ENCODE results near the gene CAPZA2.
A peak's percentile ranks its signal among the peaks of the same experiment; 100 is the strongest.
"Not testable (repeated sequence)": the region's sequence is repeated elsewhere in the genome, so short reads cannot be mapped to it uniquely, and the experiment has no call there.

Gene CAPZA2

DNA sequence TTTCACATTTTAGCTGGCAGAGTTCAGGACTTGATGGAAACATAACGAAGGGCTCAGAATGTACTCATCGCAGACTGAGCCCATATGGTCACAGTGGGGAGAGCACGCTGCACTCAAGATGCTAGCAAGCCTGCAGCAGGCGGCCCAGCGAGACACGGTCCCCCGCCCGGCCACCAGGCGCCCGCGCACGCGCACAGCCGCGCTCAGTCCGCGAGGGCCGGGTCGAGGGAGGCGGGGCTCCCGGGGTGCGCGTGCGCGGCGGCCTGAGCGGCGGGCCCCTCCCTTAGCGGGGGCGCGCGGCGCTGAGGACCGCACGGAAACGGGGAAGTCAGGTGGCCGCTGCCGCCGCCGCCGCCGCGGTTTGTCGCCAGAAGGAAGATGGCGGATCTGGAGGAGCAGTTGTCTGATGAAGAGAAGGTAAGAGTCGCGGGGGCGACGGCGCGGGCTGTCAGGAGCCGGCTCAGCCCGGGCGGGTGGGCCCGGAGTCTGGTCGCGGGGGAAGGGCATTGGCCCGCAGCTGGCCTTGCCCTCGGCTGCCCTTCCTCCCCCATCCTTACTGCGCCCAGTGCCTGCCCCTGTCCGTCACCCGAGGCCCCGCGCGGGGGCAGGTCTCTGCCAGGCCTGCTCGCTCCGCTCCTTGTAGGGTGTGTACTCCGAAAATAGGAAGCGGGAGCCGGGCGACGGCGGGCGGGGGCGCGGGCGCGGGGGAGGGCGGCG is at the start of gene CAPZA2 (continued):
- TF ChIP-seq FEZF1 (tag by site-specific recombination; IDR thresholded peaks at IDR 0.05) (no peak), ZEB2 (tag by site-specific recombination; IDR thresholded peaks at IDR 0.05) (peak; percentile 84), SP3 (tag by site-specific recombination; IDR thresholded peaks at IDR 0.05) (peak; percentile 58)

DNA sequence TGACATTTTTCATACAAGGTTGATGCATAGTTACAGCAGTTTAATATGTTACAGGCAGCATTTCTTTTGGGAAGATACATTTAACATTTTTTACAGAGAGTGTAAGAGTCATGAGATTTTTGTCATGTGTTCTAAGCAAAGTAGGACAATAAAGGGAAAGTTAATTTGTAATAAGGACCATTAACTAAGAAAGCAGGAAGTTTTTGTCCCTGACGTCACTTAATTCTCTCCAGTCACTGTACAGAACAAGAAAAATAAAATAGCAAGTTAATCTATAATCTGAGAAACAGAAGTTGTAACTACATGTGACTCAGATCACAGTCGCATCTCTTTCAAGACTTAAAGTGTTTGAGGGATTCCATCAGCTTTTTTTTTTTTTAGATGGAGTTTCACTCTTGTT is 49.5 kb upstream of the CAPZA2 start:
- POLR2A ChIA-PET: no interaction called here
- CTCF ChIA-PET: interaction anchor here (0.7 to 2.8 kb wide), 3 partner anchors 9 to 221 kb away, joined by 3 to 15 read pairs (median 4); no protein-coding TSS in a partner anchor
- no peaks in the 10 kb centered on the region for H3K9me3 ChIP-seq (ENCODE audit: control insufficient read depth, insufficient read depth, low read depth, low read length)
- TF ChIP-seq GFI1B (tag by site-specific recombination; IDR thresholded peaks at IDR 0.05) (no peak), GLIS1 (tag by site-specific recombination; IDR thresholded peaks at IDR 0.05) (no peak), GLI2 (tag by site-specific recombination; IDR thresholded peaks at IDR 0.05; ENCODE audit: borderline replicate concordance, low read depth) (no peak), ZNF548 (tag by site-specific recombination; IDR thresholded peaks at IDR 0.05) (no peak), ZNF223 (tag by site-specific recombination; IDR thresholded peaks at IDR 0.05) (no peak), ZNF785 (tag by site-specific recombination; IDR thresholded peaks at IDR 0.05) (no peak), ZNF366 (tag by site-specific recombination; conservative IDR thresholded peaks at IDR 0.05) (no peak), ZNF175 (tag by site-specific recombination; IDR thresholded peaks at IDR 0.05) (no peak), ZNF155 (tag by site-specific recombination; IDR thresholded peaks at IDR 0.05) (no peak), ZNF843 (tag by site-specific recombination; IDR thresholded peaks at IDR 0.05) (no peak), ZNF221 (tag by site-specific recombination; IDR thresholded peaks at IDR 0.05; ENCODE audit: borderline replicate concordance) (no peak)
- TF ChIP-seq, protein P1, sequence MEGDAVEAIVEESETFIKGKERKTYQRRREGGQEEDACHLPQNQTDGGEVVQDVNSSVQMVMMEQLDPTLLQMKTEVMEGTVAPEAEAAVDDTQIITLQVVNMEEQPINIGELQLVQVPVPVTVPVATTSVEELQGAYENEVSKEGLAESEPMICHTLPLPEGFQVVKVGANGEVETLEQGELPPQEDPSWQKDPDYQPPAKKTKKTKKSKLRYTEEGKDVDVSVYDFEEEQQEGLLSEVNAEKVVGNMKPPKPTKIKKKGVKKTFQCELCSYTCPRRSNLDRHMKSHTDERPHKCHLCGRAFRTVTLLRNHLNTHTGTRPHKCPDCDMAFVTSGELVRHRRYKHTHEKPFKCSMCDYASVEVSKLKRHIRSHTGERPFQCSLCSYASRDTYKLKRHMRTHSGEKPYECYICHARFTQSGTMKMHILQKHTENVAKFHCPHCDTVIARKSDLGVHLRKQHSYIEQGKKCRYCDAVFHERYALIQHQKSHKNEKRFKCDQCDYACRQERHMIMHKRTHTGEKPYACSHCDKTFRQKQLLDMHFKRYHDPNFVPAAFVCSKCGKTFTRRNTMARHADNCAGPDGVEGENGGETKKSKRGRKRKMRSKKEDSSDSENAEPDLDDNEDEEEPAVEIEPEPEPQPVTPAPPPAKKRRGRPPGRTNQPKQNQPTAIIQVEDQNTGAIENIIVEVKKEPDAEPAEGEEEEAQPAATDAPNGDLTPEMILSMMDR (tag by site-specific recombination; IDR thresholded peaks at IDR 0.05): no peak
- no peaks in the 10 kb centered on the region for H3K36me3 ChIP-seq (ENCODE audit: control insufficient read depth in 2 of 2, insufficient read depth in 1 of 2, low read length in 2 of 2)
- H3K4me3 ChIP-seq (ENCODE audit: low read depth, low read length): no peak overlapping the region
- peaks cover 18% of the 10 kb centered on the region for H3K4me1 ChIP-seq (ENCODE audit: control insufficient read depth, insufficient read depth, low read length)
- H3K27ac ChIP-seq (ENCODE audit: extremely low read depth, low read depth, low read length): no peak overlapping the region

DNA sequence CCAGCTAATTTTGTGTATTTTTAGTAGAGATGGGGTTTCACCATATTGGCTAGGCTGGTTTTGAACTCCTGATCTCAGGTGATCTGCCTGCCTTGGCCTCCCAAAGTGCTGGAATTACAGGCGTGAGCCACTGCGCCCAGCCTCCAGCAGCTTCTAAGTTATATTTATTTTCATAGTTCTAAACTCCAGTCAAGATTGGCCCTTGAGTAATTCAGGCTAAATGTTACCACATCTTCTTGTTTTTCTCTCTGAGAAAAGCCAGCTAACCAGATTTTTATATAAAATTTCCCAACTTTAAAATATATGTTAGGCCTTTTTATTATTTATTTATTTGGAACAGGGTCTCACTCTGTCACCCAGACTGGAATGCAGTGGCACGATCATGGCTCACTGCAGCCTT is 49.0 kb upstream of the CAPZA2 start:
- H3K27ac ChIP-seq (ENCODE audit: extremely low read depth, low read depth, low read length); H3K4me3 ChIP-seq (ENCODE audit: low read depth, low read length); H3K36me3 ChIP-seq (ENCODE audit: control insufficient read depth in 2 of 2, insufficient read depth in 1 of 2, low read length in 2 of 2); POLR2A ChIA-PET; H3K9me3 ChIP-seq (ENCODE audit: control insufficient read depth, insufficient read depth, low read depth, low read length): not testable (repeated sequence)
- H3K4me1 ChIP-seq (ENCODE audit: control insufficient read depth, insufficient read depth, low read length): peaks cover 18% of the 10 kb centered on the region
- CTCF ChIA-PET: interaction anchor here (0.7 to 2.8 kb wide), 4 partner anchors 10 to 222 kb away, joined by 3 to 15 read pairs (median 4); no protein-coding TSS in a partner anchor

DNA sequence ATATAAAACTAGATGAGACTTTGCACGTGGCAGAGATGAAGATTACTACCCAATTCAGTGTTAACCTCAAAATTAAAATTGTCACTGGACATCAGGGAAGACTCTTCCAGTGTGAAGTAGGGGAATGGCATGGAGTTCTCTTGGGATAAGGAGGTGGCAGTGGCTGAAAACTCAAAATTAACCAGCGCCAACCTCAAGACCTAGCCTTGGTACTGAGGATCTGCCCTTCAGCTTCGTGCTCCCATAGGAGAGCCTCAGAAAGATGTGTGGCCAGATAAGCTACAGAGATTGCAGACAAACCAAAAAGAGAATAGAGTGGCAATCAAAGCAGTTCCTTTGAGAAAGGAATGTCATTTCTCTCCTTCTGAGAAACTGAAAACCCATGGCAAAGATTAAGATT is 47.3 kb upstream of the CAPZA2 start:
- H3K27ac ChIP-seq (ENCODE audit: extremely low read depth, low read depth, low read length): no peak overlapping the region
- H3K9me3 ChIP-seq (ENCODE audit: control insufficient read depth, insufficient read depth, low read depth, low read length): no peaks in the 10 kb centered on the region
- CTCF ChIA-PET: interaction anchor here (0.6 to 2.8 kb wide), 2 partner anchors 224 to 556 kb away, joined by 3 to 15 read pairs; no protein-coding TSS in a partner anchor
- POLR2A ChIA-PET: no interaction called here
- H3K4me3 ChIP-seq (ENCODE audit: low read depth, low read length): no peak overlapping the region
- H3K36me3 ChIP-seq (ENCODE audit: control insufficient read depth in 2 of 2, insufficient read depth in 1 of 2, low read length in 2 of 2): no peaks in the 10 kb centered on the region
- peaks cover 11% of the 10 kb centered on the region for H3K4me1 ChIP-seq (ENCODE audit: control insufficient read depth, insufficient read depth, low read length)
- TF ChIP-seq, protein P2, sequence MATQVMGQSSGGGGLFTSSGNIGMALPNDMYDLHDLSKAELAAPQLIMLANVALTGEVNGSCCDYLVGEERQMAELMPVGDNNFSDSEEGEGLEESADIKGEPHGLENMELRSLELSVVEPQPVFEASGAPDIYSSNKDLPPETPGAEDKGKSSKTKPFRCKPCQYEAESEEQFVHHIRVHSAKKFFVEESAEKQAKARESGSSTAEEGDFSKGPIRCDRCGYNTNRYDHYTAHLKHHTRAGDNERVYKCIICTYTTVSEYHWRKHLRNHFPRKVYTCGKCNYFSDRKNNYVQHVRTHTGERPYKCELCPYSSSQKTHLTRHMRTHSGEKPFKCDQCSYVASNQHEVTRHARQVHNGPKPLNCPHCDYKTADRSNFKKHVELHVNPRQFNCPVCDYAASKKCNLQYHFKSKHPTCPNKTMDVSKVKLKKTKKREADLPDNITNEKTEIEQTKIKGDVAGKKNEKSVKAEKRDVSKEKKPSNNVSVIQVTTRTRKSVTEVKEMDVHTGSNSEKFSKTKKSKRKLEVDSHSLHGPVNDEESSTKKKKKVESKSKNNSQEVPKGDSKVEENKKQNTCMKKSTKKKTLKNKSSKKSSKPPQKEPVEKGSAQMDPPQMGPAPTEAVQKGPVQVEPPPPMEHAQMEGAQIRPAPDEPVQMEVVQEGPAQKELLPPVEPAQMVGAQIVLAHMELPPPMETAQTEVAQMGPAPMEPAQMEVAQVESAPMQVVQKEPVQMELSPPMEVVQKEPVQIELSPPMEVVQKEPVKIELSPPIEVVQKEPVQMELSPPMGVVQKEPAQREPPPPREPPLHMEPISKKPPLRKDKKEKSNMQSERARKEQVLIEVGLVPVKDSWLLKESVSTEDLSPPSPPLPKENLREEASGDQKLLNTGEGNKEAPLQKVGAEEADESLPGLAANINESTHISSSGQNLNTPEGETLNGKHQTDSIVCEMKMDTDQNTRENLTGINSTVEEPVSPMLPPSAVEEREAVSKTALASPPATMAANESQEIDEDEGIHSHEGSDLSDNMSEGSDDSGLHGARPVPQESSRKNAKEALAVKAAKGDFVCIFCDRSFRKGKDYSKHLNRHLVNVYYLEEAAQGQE (tag by site-specific recombination; IDR thresholded peaks at IDR 0.05): peak; percentile 73
- TF ChIP-seq, protein P3, sequence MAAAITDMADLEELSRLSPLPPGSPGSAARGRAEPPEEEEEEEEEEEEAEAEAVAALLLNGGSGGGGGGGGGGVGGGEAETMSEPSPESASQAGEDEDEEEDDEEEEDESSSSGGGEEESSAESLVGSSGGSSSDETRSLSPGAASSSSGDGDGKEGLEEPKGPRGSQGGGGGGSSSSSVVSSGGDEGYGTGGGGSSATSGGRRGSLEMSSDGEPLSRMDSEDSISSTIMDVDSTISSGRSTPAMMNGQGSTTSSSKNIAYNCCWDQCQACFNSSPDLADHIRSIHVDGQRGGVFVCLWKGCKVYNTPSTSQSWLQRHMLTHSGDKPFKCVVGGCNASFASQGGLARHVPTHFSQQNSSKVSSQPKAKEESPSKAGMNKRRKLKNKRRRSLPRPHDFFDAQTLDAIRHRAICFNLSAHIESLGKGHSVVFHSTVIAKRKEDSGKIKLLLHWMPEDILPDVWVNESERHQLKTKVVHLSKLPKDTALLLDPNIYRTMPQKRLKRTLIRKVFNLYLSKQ (tag by site-specific recombination; IDR thresholded peaks at IDR 0.05; ENCODE audit: borderline replicate concordance): no peak

Data from HEK293 (cell line).